ENCODE data around the gene FIG4. TPM values are rescaled to one million over a fixed set of nuclear protein-coding genes. Genes with fewer than 3 reads are reported as not detected.

FIG4 gene
- total and polyA plus RNA-seq, 2 of the 4 experiments (the other 2 are of a cell fraction), result 12.1 to 15.4 TPM

- H3K27ac ChIP-seq (ENCODE audit: insufficient read depth, low read length), result no peak overlapping the region
- no CpG with 5 or more reads among the region's 5 CpGs for WGBS, 2 experiments (ENCODE audit: extremely low coverage in 2 of 2, insufficient read length in 1 of 2)
- no peak overlapping the region for H3K9ac ChIP-seq (ENCODE audit: low read depth, low read length)
- no peaks in the 10 kb centered on the region for H3K27me3 ChIP-seq (ENCODE audit: control insufficient read depth, insufficient read depth, low read length)
- ChIA-PET POLR2A (ENCODE audit: unreplicated experiment) (no interaction called here), CTCF (no interaction called here)
- H2AFZ ChIP-seq (replicated peaks; ENCODE audit: low read length, poor library complexity), result no peak overlapping the region
- no peak overlapping the region for H3K23ac ChIP-seq (ENCODE audit: low read depth, low read length)
- no peaks in the 10 kb centered on the region for H4K20me1 ChIP-seq (ENCODE audit: insufficient read depth, low read length)
- H2BK20ac ChIP-seq (ENCODE audit: low read depth, low read length), result peak overlapping the region; percentile 62; the same call in 1 of the 2 replicates
- no peak overlapping the region for H3K4me2 ChIP-seq (ENCODE audit: low read depth, low read length)
- H3K14ac ChIP-seq (replicated peaks; ENCODE audit: low read depth, low read length), result no peak overlapping the region
- H3K36me3 ChIP-seq (ENCODE audit: control insufficient read depth, insufficient read depth, low read length), result 0 out of 2 replicates have a peak, but pooled peaks cover 1% of the 10 kb centered on the region
- H4K5ac ChIP-seq (ENCODE audit: low read depth, low read length), result no peak overlapping the region
- no peak overlapping the region for H3K4me3 ChIP-seq (ENCODE audit: insufficient read depth, low read depth, low read length)
- in situ Hi-C loops (cut with MboI; ENCODE audit: low sequenced_read_pairs) (no loop called here), intact Hi-C loops (cut with micrococcal nuclease) (no loop called here), dilution Hi-C loops (cut with HindIII; ENCODE audit: low sequenced_read_pairs, unreplicated experiment) (no loop called here)
- ATAC-seq (ENCODE audit: low read depth) (no peak), DNase-seq (no peak)
- H3K56ac ChIP-seq (ENCODE audit: extremely low read depth, insufficient read depth, low read length), result no peak overlapping the region
- H2BK15ac ChIP-seq (ENCODE audit: low read depth, low read length), result no peak overlapping the region
- no peak overlapping the region for H2BK120ac ChIP-seq (ENCODE audit: low read depth, low read length)
- H3K4ac ChIP-seq (ENCODE audit: low read depth, low read length), result no peak overlapping the region
- no peaks in the 10 kb centered on the region for H3K79me1 ChIP-seq (ENCODE audit: low read depth in 1 of 2, low read length in 2 of 2)
- H4K8ac ChIP-seq (ENCODE audit: low read depth in 2 of 2, low read length in 2 of 2), result no peak overlapping the region
- H2AK9ac ChIP-seq (replicated peaks; ENCODE audit: low read depth, low read length, poor library complexity), result no peak overlapping the region
- no peak for TF ChIP-seq RAD21 (IDR thresholded peaks at IDR 0.05; ENCODE audit: low read length)
- TF ChIP-seq CTCF (conservative IDR thresholded peaks at IDR 0.05; ENCODE audit: low read depth, low read length), result no peak
- TF ChIP-seq FOS (IDR thresholded peaks at IDR 0.05; ENCODE audit: low read depth, low read length), result no peak
- TF ChIP-seq RCOR1 (IDR thresholded peaks at IDR 0.05; ENCODE audit: insufficient replicate concordance, low read length), result no peak
- no peak for TF ChIP-seq MAFK (IDR thresholded peaks at IDR 0.05; ENCODE audit: low read depth, low read length)
- TF ChIP-seq POLR2A (IDR thresholded peaks at IDR 0.05; ENCODE audit: low read depth, low read length), result no peak
- no peak for TF ChIP-seq NFE2L2 (IDR thresholded peaks at IDR 0.05; ENCODE audit: low read depth, low read length)
- no peak for TF ChIP-seq RFX5 (IDR thresholded peaks at IDR 0.05; ENCODE audit: low read depth, low read length)
- no peak for TF ChIP-seq ELK1 (IDR thresholded peaks at IDR 0.05; ENCODE audit: borderline replicate concordance, low read depth, low read length)
- TF ChIP-seq SMC3 (IDR thresholded peaks at IDR 0.05; ENCODE audit: low read depth, low read length), result no peak
- no peak for TF ChIP-seq BHLHE40 (IDR thresholded peaks at IDR 0.05; ENCODE audit: low read depth, low read length)
- no TSS peak for BruUV-seq (replicated peaks)
- H3K9me3 ChIP-seq (ENCODE audit: control insufficient read depth, insufficient read depth, low read length), result no peaks in the 10 kb centered on the region
- H3K9me1 ChIP-seq (ENCODE audit: insufficient read depth, low read length), result 0 out of 2 replicates have a peak, but pooled peaks cover 9% of the 10 kb centered on the region
- H3K18ac ChIP-seq (ENCODE audit: low read depth, low read length), result no peak overlapping the region
- no peak overlapping the region for H4K91ac ChIP-seq (ENCODE audit: insufficient read depth, low read depth, low read length)
- H2BK5ac ChIP-seq (ENCODE audit: low read depth, low read length, poor library complexity, severe bottlenecking), result no peak overlapping the region
- H2AK5ac ChIP-seq (ENCODE audit: low read depth, low read length), result 0 out of 2 replicates have a peak overlapping the region, but pooled peaks have one; percentile 4
- H3K4me1 ChIP-seq (ENCODE audit: control insufficient read depth, insufficient read depth, low read length), result peaks cover 11% of the 10 kb centered on the region
Observed at GRCh38 chr6:109770779-109771178, 79.7 kb downstream of the FIG4 start.
